Ovary (tissue), 3 donors: ENCODE results near the gene PDE6D.

Experiments
- CTCF ChIP-seq, 3 donors: fragments of 450-650 bp in 2 of 3; fragments of 200-600 bp in 1 of 3; IDR thresholded peaks; one replicate each; pipeline versions ENCODE4 v1.5.1 to v1.8.0; 2016 to 2022; ENCODE audit warnings: antibody characterized with exemption in 3 of 3, mild to moderate bottlenecking in 1 of 3
- EP300 ChIP-seq: sonication (generic); formaldehyde crosslinking; IDR thresholded peaks from one replicate; pipeline ENCODE4 v1.6.1; 2017; ENCODE audit warnings: antibody characterized with exemption
- donor health status: DM: no; HTN: no; CAD: no.

DNA sequence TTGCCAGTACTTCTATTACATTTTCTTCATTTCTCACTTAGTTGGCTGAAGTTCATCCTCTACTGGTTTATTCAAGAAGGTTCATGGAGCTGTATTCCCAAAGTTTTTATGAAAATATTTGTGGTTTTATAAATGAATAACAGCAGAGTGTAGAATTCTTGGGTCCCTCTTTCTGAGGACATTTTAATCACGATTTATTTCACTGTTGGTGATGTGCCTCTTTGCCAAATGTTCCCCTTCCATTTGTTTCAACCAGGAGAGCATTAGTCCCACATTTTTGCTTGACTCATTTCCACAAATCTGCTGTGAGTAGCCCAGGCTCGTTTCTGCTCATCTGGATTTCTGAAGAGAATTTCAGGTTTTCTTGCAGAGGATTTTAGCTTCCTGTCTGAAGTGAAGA, 25.9 kb upstream of the PDE6D start:
- TF ChIP-seq CTCF (IDR thresholded peaks at IDR 0.05) (no peak), EP300 (no peak)
